SK-MEL-5 (cell line): ENCODE data around the gene HSDL2. TPM values are rescaled to one million over a fixed set of nuclear protein-coding genes. Genes with fewer than 3 reads are reported as not detected.

Experiments
- DNase-seq: peaks from one replicate; pipeline ENCODE4 v3.0.0-alpha.2; 2016; ENCODE audit warnings: low read depth, low spot score
- in situ Hi-C: cut with HindIII; loops from 2 replicates; pipeline ENCODE4 v1.10.0; 2016; ENCODE audit warnings: low sequenced_read_pairs, high pct_unique_total_duplicates, low pct_unique_long_range_greater_than_20kb
- total RNA-seq: library from RNA; depleted of rRNA; stranded (reverse); fragments of >200 nt; shearing (Covaris generic); gene quantifications from 2 replicates; pipeline ENCODE4 v1.2.3, GENCODE V29; 2014

Gene HSDL2
- total RNA-seq, 1 experiment from 2014 or later: 34.1 TPM

- in situ Hi-C loops: no loop called here
- no peak for DNase-seq
Measured at GRCh38 chr9:112421771-112422222, 41.9 kb downstream of the HSDL2 start.

GRCh38 chr9:112422417-112423148 lies 42.7 kb downstream of the HSDL2 start:
- no peak for DNase-seq
- in situ Hi-C loops: no loop called here

- in situ Hi-C loops: no loop called here
- no peak for DNase-seq
Measured at GRCh38 chr9:112430006-112430522, 50.2 kb downstream of the HSDL2 start.

DNA sequence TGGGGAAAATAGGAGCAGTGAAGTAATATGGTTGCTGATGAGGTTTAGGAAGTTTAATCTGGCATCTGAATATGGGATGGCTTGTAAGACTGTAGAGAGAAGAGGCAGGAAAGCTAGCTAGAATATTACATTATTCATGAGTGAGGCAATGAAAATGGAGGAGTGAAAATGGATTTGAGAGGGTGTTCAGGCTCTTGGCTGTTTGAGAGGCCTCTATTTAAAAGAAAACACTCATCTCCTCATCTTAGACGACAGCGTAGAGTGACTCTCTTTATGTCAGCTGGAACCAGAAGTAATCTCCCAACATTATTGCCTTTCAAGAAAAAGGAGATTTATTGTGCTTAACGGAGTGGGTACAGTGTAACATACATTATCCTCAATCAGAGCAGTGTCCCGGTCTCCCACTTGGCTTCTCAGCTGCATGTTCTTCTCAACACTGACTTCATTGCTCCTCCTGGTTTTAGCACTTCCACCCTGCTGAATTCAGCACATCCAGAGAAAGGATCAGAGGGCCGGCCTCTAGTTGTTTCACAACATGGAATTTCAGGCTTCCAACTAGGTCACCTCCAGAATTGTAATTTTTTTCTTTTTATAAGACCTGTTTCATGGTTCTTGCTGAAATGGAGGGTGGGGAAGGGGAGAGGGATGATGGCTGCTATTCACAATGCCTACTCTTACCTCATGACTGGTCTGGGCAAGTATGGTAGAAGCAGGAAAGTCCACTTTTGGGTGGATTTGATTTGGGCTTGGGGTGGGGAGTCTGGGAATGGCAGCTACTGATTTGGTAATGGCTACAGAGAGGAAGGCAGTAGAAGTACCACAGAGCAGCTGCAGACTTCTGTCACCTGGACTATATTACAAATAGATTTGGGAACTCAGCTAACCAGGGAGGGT lies 53.8 kb downstream of the HSDL2 start:
- in situ Hi-C loops: no loop called here
- DNase-seq: no peak

- DNase-seq: no peak
- in situ Hi-C loops: no loop called here
Measured at GRCh38 chr9:112434487-112434886, 54.6 kb downstream of the HSDL2 start.

DNA sequence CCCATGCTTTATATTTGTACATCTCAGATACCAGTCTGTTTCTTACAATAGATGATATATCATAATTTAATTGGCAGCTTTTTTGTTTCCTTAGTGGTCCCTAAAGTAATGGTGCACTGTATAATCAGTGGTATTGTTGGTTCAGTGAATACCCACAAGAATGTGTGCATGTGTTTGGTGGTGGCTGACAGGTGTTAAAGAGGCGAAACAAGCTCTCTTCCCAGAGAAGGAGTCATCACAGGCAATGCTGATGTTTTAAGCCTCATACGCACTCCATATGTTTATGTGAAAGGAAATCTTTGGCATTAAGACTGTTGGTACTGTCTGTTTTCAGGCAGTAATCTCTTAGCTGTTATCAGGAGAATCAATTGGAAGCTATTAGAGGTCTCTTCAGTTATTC lies 57.5 kb downstream of the HSDL2 start:
- DNase-seq: no peak
- in situ Hi-C loops: no loop called here

DNA sequence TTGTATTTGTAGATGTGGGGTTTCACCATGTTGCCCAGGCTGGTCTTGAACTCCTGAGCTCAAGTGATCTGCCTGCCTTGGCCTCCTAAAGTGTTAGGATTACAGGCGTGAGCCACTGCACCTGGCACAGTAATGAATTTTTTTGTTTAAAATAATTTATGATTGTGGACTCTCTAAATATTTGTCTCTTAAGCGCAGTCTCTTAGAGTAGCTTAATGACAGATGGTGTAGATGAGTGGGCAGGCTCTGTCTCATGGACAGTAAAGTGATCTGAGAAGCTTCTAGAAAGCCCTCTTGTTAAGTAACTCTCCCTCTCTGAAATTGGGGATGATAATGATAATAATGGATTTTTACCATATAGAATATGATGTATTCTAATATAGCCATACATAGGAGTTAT lies 59.3 kb downstream of the HSDL2 start:
- no peak for DNase-seq
- in situ Hi-C loops: no loop called here

- in situ Hi-C loops: no loop called here
Measured at GRCh38 chr9:112439825-112440224, 59.9 kb downstream of the HSDL2 start.

DNA sequence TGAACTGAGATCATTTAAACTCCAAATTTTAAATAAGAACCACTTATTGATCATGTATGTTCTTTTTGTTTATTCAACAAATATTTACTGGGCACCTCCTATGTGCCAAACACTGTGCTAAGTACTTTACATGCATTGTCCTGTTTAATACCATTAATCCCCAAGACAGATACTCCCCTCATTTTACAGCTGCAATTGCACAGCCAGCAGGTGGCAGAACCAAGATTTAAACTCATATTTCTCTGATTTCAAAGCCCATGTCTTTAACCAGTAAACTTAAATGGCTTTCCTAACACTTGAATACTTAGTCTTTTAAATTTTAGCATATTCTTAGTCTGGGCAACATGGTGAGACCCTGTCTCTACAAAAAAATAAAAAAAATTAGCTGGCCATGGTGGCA lies 63.3 kb downstream of the HSDL2 start:
- in situ Hi-C loops: no loop called here
- DNase-seq: peak; percentile 55

More at GRCh38 chr9:112439825-112440224, 59.9 kb downstream of the HSDL2 start:
- DNase-seq: no peak

DNA sequence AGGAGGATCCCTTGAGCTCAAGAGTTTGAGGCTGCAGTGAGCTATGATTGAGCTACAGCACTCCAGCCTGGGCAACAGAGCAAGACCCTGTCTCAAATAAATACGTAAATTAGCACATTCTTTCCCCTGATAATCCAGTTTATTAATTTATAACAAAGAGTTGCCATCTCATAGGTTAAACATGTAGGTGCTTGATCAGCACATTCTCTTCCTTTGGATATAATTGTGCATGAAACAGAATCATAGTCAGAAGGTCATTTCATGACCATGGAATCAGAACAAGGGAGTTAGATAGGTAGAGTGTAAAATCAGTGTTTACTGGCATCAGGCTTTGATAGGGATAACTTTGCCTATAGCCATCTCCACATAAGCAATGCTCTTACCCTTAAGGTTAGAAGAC lies 63.7 kb downstream of the HSDL2 start:
- DNase-seq: no peak
- in situ Hi-C loops: no loop called here

DNA sequence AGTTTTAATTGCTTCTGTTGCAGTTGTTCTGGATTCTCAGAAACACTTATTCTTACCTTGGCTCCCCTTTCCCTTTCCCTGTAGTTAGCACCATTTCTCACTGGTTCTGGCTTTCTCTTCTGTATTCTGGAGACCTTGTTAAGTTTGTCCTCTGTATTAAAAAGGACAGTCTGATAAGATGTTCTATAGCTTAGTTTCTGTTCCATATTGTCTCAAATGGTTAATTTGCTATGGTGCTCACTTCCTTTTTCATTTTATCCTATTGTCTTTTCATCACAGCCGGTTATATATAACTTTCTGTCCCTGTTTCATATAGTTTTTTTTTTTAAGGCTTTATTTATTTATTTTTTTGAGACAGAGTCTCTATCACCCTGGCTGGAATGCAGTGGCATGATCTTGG lies 65.3 kb downstream of the HSDL2 start:
- in situ Hi-C loops: no loop called here
- no peak for DNase-seq

- in situ Hi-C loops: no loop called here
- no peak for DNase-seq
Measured at GRCh38 chr9:112446080-112446479, 66.2 kb downstream of the HSDL2 start.

DNA sequence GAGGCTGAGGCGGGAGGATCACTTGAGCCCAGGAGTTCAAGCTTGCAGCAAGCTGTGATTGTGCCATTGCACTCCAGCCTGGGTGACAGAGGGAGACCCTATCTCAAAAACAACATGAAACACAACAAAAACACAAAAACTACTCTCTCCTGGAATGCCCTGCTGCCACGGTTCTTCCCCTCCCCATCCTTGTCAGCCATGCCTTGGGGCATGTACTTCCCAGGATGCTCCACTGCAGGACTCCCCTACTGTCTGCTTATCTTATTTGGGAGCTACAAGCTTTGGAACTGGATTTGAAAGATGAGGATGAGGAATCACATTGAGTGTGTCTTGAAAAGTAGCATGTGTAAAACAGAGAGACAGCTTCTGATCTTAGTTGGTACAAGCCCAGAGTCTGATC lies 66.6 kb downstream of the HSDL2 start:
- no peak for DNase-seq
- in situ Hi-C loops: no loop called here

DNA sequence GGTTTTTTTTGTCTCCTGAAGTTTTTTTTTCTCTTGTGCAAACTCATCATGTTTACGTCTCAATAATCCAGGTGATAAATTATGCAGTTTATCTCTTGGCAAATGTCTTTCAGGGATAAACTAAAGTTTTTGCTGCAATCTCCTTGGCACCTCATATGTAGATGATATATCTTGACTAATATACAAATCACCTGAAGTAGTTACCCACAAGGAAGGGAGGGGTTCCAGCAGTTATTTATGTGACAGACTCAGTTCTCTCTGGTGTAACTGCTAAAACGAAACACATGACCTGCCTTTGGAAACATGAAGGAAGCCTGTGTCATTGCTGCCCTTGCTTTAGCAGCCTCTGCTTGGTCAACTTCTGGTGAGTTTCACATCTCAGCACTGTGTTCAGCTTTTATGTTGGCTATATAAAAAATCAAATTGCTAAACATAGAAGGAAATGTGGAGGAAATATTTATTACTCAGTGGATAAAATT lies 67.4 kb downstream of the HSDL2 start:
- in situ Hi-C loops: no loop called here
- no peak for DNase-seq

DNA sequence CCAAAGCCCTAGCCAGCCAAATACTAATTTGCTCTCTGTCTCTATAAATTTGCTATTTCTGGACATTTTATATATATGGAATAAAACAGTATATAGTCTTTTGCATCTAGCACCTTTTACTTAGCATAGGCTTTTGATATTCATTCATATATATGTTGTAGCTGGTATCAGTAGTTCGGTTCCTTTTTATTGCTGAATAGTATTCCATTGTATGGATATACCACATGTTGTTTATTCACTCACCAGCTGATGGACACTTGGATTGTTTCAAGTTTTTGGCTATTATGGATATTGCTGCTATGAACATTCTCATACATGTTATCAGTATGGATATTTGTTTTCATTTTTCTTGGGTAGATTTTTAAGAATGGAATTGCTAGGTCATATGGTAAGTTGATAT lies 82.9 kb downstream of the HSDL2 start:
- DNase-seq: no peak
- in situ Hi-C loops: no loop called here

DNA sequence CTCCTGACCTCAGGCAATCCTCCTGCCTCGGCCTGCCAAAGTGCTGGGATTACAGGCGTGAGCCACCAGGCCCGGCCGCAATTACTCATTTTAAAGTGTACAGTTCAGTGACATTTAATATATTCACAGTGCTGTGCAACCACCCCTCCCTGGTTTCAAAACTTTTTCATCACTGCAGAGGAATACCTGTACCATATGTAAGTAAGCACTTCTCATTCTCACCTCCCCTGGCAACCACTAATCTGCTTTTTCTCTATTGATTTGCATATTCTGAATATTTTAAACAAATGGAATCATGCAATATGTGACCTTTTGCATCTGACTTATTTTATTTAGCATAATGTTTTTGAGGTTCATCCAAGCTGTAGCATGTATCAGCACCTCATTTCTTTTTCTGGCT lies 85.4 kb downstream of the HSDL2 start:
- DNase-seq: no peak
- in situ Hi-C loops: no loop called here

- in situ Hi-C loops: no loop called here
- DNase-seq: no peak
Measured at GRCh38 chr9:112472996-112473395, 93.1 kb downstream of the HSDL2 start.

- no peak for DNase-seq
- in situ Hi-C loops: no loop called here
Measured at GRCh38 chr9:112473986-112474385, 94.1 kb downstream of the HSDL2 start.
